Cerebellar cortex (tissue), 1 donor: ENCODE results near the gene ADAM33.
A peak's percentile ranks its signal among the peaks of the same experiment; 100 is the strongest.

ENCODE experiments used
- DNase-seq: peaks from one replicate; pipeline ENCODE4 v3.0.0-alpha.2; 2015; ENCODE audit warnings: low spot score

Gene ADAM33

DNA sequence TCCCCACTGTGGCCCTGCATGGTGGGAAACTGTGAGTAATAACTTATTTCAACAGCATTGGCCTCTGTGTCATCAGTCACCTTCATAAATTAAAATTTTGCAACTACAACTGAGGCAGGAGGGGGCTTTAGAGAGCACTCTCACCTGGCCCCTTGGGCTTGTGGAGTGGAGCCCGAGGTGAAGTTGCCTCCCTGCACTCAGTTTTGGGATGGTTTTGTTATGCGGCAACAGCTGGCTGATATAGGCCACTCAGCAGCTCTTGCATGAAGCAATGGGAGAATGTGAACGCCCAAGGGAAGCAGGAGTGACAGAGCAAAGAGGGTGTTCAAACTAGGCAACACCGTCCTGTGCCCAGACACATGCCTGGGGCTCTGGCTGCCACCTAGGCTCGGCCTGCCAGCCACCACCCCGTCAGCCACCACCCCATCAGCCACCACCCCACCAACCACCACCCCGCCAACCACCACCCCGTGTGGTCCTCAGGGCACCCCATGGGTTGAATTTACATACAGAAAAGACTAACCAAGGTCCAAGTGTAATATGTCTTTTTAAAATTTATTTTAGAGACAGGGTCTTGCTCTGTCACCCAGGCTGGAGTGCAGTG, 14.3 kb downstream of the ADAM33 start:
- no peak for DNase-seq

DNA sequence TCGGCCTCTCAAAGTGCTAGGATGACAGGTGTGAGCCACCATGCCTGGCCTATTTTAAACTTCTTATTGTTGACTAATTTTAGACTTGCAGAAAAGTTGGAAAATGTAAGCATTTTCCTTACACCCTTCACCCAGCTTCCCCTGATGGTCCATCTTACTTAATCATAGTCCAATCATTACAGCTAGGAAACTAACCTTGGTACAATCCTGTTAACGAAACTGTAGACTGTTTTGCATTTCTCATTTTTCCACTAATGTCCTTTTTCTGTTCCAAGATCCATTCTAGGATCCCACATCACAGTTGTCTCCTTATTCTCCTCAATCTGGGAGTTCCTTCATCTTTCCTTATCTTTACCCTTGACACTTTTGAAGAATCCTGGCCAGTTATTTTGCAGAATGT, 18.0 kb downstream of the ADAM33 start:
- no peak for DNase-seq

- DNase-seq = no peak
These were observed 18.6 kb downstream of the ADAM33 start, which contains the start of gene GFRA4 for GRCh38 chr20:3663031-3663701. GFRA4 (minus strand) TSS chr20:3663399; CDS start chr20:3663399, 0 bp downstream.

DNA sequence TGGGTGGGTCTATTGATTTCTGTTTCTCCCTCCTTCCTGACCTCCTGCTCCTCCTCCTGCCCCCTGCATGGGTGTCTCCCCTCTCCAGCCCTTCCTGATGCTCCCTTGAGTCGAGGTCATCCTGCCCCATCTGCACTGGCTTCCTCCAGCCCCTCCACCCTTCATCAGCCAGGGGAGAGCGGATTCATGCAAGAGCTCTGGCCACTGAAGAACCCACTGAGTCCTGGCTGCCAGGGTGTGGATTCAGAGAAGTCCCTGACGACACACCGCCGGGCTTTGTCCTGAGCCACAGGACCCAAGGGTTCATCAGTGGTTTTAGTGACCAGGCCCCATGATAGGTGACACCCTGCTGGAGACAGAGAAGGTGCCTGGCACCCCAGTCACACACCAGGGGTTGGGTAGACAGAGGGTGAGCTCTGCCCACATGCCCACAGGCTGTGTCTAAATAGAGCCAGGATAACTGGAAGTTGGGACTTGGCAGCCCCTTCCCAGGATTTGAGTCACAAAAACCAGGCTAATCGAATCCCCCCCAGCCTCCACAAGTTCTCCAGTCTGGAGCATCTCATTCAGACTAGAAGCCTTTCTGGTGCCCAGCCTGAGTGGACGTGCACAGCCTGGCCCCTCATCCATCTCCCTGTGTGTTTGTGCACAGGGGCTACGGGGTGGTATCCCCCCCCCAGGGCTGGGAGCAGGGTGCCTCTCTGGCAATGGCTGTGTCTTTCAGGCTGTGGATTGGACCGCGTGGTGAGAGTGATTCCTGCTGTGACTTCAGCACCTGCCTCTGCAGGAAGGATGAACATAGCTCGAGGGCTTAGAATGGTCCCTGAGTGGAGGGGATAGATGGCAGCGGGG, 19.8 kb downstream of the ADAM33 start:
- no peak for DNase-seq

- DNase-seq = no peak
These were observed 20.6 kb downstream of the ADAM33 start for GRCh38 chr20:3661060-3661813.

DNA sequence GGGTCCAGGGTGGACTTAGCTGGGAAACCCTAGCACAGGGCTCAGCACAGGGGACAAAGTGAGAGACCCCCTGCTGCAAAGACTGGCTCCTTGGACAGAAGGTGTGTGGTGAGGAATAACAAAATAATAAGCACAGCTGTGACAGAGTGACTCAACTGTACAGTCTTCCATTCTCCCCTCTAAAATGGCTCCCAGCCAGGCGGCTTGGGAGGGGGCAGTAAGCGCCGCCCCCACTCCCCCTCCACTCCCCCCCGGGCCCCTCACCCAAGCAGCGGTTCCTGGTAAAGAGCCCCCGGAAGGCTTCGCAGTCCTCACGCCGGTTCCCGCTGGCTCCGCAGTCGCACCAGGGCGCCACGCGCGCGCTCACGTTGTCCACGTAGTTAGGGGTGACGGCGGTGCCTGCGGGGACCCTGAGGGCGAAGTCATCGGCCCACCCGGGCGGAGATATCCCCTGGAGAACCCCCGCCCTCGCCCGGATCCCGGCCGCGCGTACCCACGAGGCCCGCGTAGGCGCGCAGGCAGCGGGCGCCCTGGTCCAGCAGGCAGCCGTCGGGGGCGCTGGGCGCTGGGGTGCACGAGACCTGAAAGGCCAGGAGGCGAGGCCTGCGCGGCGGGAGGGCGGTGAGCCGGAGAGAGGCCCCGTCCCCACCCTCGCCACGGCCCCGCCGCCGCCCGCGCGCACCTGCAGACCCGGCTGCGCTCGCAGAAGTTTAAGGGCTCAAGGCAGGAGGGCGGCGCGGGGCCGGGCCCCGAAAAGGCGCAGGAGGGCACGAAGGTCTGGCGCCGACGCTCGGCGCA, 21.3 kb downstream of the ADAM33 start:
- no peak for DNase-seq

DNA sequence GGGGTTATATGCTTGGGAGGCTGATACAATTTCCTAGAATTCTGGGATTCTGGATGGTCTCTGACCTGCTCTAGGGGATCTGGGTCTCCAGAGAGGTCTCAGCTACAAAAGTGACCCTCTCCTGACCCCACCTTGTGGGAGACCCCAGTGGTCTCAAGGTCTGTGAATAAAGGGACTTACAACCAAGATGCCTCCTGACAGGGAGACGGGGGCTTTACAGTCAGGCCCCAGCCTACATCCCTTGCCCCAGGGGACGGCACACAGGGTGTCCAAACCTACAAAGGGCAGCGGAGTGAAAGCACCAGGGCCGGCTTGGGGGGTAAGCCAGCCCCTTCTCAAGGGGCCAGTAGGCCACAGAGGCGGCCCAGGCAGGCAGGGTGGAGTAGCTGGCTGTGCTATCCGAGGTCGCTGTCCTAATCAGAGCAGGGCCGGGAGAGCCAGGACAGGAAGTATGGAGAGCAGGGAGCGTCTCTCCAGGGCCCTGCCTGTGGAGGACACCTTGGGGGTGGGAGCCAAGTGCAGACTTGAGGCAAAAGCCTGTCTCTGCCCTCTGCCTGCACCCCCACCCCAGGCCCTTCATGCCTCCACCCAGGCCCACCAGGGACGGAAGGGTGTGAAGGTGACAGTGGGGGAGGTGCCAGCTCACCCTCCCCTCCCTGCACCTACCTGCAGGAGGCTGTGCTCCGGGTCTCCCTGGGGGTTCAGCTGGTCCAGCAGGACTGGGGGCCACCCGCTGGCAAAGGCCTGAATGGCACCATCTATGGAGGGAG, 22.1 kb downstream of the ADAM33 start:
- DNase-seq = no peak

DNA sequence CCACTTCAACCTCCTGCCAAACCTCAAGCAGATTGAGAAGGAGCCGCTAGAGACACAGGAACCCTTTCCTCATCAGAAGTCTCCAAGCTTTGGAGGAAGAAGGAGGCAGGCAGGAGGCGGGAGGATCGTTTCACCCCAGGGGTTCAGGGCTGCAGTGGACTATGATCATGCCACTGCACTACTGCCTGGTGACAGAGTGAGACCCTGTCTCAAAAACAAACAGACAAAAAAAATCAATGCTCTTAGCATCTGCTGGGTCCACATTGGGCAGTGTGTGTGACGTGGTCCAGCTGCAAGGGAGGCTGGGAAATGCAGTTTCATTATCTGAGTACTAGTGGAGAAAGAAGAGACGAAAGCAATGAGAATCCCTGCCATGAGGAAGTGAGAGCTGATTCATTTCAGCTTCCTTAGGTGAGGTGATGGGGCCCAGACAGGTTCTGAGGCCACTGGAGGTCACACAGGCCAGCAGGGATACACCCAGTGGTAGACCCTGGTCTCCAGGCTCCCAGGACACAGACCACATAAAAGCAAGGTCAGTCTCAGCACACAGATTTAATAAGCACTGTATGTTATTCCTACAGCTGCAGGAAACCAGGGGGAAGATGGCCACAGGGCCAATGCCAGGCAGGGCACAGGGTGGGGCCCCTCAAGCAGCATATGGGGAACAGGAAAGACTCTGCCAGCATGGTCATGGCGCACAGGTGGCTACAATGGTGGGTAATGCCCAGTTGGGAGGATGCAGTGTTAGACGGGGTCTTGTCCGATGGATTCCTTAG, 22.9 kb downstream of the ADAM33 start:
- no peak for DNase-seq

DNA sequence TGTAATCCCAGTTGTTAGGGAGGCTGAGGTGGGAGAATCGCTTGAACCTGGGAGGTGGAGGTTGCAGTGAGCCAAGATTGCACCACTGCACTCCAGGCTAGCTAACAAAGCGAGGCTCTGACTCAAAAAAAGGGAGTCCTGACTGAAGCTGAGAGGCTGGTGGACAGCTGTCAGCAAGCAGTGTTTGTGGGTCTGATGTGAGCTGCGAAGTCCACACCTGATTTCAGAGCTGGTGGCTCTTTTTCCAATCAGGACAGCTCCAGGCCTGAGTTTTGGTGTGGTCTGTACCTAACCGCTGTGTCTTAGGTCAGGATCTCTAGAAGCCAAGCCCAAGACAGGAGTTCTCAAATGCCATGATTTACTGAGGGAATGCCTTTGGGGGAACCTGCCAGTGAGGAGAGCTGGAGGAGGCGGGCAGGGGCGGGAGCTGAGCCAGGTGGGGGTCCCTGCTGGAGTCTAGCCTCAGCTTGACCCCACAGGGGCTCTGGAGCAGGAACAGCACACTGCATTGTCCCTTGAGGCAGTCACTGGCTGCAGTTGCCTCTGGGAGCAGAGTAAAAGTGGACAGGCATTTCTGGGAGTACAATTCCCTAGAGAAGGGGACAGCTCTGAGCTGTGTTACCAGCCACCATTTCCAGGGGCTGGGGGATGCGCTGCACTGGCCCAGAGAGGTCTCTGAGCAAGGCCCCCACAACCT, 23.6 kb downstream of the ADAM33 start:
- no peak for DNase-seq

GRCh38 chr20:3655131-3655405, 26.7 kb downstream of the ADAM33 start:
- DNase-seq = no peak

DNA sequence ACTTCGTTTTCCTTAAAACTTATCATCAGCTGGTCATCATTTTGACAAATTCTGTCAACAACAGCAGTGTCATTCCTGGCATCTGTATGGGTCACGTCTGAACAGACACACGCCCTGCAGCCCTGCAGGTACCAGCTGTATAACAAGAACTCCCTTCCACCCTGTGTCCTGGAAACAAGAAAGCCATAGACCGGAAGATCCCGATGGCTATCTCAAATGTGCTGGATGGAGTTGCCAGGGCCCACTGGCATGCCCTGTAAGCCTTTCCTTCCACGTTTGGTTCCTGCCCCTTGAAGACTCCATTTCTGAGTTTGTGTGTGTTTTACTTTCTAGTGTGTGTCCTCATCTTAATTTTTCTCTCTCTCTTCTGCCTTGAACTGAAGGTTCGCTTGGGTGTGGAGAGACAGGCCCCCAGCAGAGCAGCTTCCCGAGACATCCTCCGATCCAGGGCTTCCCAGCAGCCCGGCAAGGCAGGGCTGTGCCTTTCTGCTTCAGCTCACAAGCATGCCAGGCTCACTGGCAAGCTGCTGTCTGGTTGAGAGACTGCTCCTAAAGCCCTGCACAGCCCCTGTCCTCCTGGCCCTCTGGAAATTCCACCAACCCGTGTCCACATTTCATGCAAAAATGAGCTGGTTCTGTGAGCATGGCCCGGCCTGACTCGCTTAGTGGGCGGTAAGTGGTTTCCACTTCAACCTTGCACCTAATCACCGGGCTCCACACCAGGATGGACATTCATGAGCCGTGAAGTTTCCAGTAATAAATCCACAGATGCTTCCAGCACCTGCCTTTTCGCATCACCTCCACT, 27.3 kb downstream of the ADAM33 start:
- peak; percentile 56 for DNase-seq

GRCh38 chr20:3653921-3654320, 27.9 kb downstream of the ADAM33 start:
- no peak for DNase-seq

GRCh38 chr20:3652676-3653596, 28.9 kb downstream of the ADAM33 start:
- DNase-seq = no peak

DNA sequence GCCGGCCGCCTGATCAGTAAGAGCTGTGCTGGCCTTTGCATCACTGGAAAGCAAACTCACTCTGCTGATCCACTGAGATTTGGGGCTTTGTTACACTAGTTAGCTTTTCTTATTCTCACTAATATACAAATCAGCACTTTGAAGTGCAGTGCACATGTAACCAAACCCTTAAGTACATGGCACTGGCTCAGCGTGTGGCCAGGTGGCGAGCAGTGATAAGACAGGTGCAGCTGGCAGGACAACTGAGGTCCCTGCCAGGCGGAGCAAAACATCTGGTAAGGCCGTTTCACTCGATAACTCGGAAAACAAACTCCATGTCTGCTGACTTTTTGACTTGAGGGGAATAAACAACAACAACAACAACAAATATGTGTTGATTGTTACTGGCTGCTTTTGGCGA, 29.6 kb downstream of the ADAM33 start:
- DNase-seq = no peak

DNA sequence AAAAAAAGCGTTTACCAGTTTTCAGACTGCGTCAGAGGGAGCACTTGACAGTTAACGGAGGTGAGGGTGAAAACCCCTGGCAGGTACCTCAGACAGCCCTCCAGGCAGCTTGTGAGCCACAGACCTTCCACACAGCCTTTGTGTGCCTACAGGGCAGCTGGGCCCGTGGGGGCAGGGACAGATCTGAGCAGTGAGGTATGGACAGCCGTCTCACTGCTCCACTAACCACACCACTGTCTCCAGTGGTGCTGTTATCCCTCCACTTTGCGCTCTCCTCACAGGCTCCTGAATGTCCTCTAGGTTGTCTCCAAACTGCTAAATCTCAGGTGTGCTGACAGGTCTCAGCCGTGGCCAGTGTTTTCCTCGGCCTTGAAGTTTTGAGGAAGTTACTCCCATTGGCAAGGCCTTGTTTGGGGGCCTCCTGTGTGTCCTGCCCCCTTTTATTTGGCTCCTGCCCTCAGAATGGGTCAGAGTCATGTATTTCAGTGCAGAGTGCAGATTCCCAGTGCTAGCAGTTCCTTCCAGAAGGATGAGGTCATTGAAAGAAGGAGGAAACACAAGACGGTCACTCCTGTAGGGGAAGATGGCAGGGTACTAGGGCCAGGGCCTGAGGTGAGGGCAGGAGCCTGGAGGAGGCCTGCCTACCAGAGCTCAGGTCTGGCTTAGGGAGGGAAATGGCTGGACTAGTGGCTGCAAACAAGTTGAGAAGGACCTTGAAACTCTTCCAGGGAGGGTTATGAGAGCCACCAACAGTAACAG, 30.4 kb downstream of the ADAM33 start:
- DNase-seq = no peak

DNA sequence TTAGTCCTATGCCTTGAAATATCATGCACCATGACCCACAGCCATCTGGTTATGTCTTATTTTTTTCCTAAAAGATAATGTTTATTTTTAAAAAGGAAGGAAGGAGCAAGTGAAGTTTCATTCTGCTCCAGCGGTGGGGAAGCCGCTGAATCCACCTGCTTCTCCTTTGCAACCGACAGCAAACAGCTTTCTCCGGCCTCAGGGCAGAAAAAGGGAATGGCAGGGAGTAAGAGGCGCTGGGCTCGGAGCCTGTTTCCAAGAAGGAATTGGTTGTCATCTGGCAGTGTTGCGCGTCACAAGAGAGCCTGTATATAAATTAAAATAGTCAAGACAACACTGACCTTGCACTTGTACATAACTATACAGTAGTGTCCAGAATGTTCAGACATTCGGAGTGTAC, 32.9 kb downstream of the ADAM33 start:
- no peak for DNase-seq

DNA sequence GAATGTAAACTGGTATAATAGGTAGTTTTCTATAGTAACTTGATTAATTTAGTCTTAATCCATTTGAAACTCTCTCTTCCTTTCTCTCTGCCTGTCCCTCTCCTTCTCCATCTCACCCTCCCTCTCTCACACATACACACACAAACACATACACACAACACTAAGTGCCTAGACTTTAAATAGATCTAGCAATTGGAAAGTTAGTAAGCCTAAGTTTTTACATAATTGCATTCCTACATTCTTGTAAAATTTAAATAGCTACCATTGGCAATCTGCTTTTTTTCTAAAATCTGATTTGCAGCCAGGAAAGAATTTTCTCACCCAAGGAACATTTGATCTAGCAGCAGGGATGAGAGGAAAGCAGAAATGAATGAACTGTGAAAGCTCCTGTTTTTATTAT, 34.3 kb downstream of the ADAM33 start:
- no peak for DNase-seq
